Measurements from ENCODE around the gene E2F6.

Gene E2F6

GRCh38 chr2:11493282-11493681 is 27.3 kb upstream of the E2F6 start:
- Histone ChIP-seq H3K9me3 (ENCODE audit: insufficient read depth, low read length, severe bottlenecking) (no peaks in the 10 kb centered on the region), H3K4me2 (ENCODE audit: insufficient read depth, low read length) (no peak overlapping the region), H3K79me2 (ENCODE audit: insufficient read depth, low read length) (no peaks in the 10 kb centered on the region), H3K36me3 (ENCODE audit: insufficient read depth, low read length) (no peaks in the 10 kb centered on the region), H3K27ac (ENCODE audit: low read length) (no peak overlapping the region), H3K4me3 (ENCODE audit: low read depth in 1 of 2, low read length in 2 of 2) (no peak overlapping the region), H4K20me1 (ENCODE audit: insufficient read depth, low read length) (no peaks in the 10 kb centered on the region), H3K27me3 (ENCODE audit: insufficient read depth, low read length, poor library complexity) (no peaks in the 10 kb centered on the region), H2AFZ (ENCODE audit: low read depth, low read length) (no peak overlapping the region), H3K9ac (ENCODE audit: low read depth, low read length) (no peak overlapping the region), H3K4me1 (ENCODE audit: insufficient read depth, low read length) (no peaks in the 10 kb centered on the region)
- no peak for TF ChIP-seq CTCF (IDR thresholded peaks at IDR 0.05; ENCODE audit: borderline replicate concordance, extremely low read depth, low read length, poor library complexity, severe bottlenecking)
- no peak for TF ChIP-seq EZH2 (IDR thresholded peaks at IDR 0.05; ENCODE audit: borderline replicate concordance, low read depth, low read length, severe bottlenecking)
- ATAC-seq (ENCODE audit: insufficient read depth, low read depth) (no peak), DNase-seq (no peak)

GRCh38 chr2:11492720-11493119 is 26.8 kb upstream of the E2F6 start:
- Histone ChIP-seq H3K4me3 (ENCODE audit: low read depth in 1 of 2, low read length in 2 of 2) (no peak overlapping the region), H3K79me2 (ENCODE audit: insufficient read depth, low read length) (no peaks in the 10 kb centered on the region), H2AFZ (ENCODE audit: low read depth, low read length) (no peak overlapping the region), H3K4me2 (ENCODE audit: insufficient read depth, low read length) (no peak overlapping the region), H3K27me3 (ENCODE audit: insufficient read depth, low read length, poor library complexity) (no peaks in the 10 kb centered on the region), H3K27ac (ENCODE audit: low read length) (no peak overlapping the region), H3K9me3 (ENCODE audit: insufficient read depth, low read length, severe bottlenecking) (no peaks in the 10 kb centered on the region), H3K4me1 (ENCODE audit: insufficient read depth, low read length) (no peaks in the 10 kb centered on the region), H3K36me3 (ENCODE audit: insufficient read depth, low read length) (no peaks in the 10 kb centered on the region), H3K9ac (ENCODE audit: low read depth, low read length) (no peak overlapping the region), H4K20me1 (ENCODE audit: insufficient read depth, low read length) (no peaks in the 10 kb centered on the region)
- ATAC-seq (ENCODE audit: insufficient read depth, low read depth) (no peak), DNase-seq (no peak)
- TF ChIP-seq EZH2 (IDR thresholded peaks at IDR 0.05; ENCODE audit: borderline replicate concordance, low read depth, low read length, severe bottlenecking) = no peak
- TF ChIP-seq CTCF (IDR thresholded peaks at IDR 0.05; ENCODE audit: borderline replicate concordance, extremely low read depth, low read length, poor library complexity, severe bottlenecking) = no peak

GRCh38 chr2:11492244-11492643 is 26.3 kb upstream of the E2F6 start:
- H3K4me1 ChIP-seq (ENCODE audit: insufficient read depth, low read length) = no peaks in the 10 kb centered on the region
- no peak overlapping the region for H3K4me2 ChIP-seq (ENCODE audit: insufficient read depth, low read length)
- H3K79me2 ChIP-seq (ENCODE audit: insufficient read depth, low read length) = no peaks in the 10 kb centered on the region
- H4K20me1 ChIP-seq (ENCODE audit: insufficient read depth, low read length) = no peaks in the 10 kb centered on the region
- H3K9me3 ChIP-seq (ENCODE audit: insufficient read depth, low read length, severe bottlenecking) = no peaks in the 10 kb centered on the region
- no peaks in the 10 kb centered on the region for H3K27me3 ChIP-seq (ENCODE audit: insufficient read depth, low read length, poor library complexity)
- H2AFZ ChIP-seq (ENCODE audit: low read depth, low read length) = no peak overlapping the region
- TF ChIP-seq EZH2 (IDR thresholded peaks at IDR 0.05; ENCODE audit: borderline replicate concordance, low read depth, low read length, severe bottlenecking) (no peak), CTCF (IDR thresholded peaks at IDR 0.05; ENCODE audit: borderline replicate concordance, extremely low read depth, low read length, poor library complexity, severe bottlenecking) (no peak)
- H3K9ac ChIP-seq (ENCODE audit: low read depth, low read length) = no peak overlapping the region
- no peaks in the 10 kb centered on the region for H3K36me3 ChIP-seq (ENCODE audit: insufficient read depth, low read length)
- H3K27ac ChIP-seq (ENCODE audit: low read length) = no peak overlapping the region
- no peak for ATAC-seq (ENCODE audit: insufficient read depth, low read depth)
- H3K4me3 ChIP-seq (ENCODE audit: low read depth in 1 of 2, low read length in 2 of 2) = no peak overlapping the region
- DNase-seq = no peak

- Histone ChIP-seq H3K36me3 (ENCODE audit: insufficient read depth, low read length) (no peaks in the 10 kb centered on the region), H3K9ac (ENCODE audit: low read depth, low read length) (no peak overlapping the region), H3K27me3 (ENCODE audit: insufficient read depth, low read length, poor library complexity) (no peaks in the 10 kb centered on the region), H3K4me1 (ENCODE audit: insufficient read depth, low read length) (no peaks in the 10 kb centered on the region), H3K79me2 (ENCODE audit: insufficient read depth, low read length) (no peaks in the 10 kb centered on the region), H3K9me3 (ENCODE audit: insufficient read depth, low read length, severe bottlenecking) (no peaks in the 10 kb centered on the region), H3K4me3 (ENCODE audit: low read depth in 1 of 2, low read length in 2 of 2) (no peak overlapping the region), H2AFZ (ENCODE audit: low read depth, low read length) (no peak overlapping the region), H4K20me1 (ENCODE audit: insufficient read depth, low read length) (no peaks in the 10 kb centered on the region), H3K4me2 (ENCODE audit: insufficient read depth, low read length) (no peak overlapping the region), H3K27ac (ENCODE audit: low read length) (no peak overlapping the region)
- TF ChIP-seq EZH2 (IDR thresholded peaks at IDR 0.05; ENCODE audit: borderline replicate concordance, low read depth, low read length, severe bottlenecking) (no peak), CTCF (IDR thresholded peaks at IDR 0.05; ENCODE audit: borderline replicate concordance, extremely low read depth, low read length, poor library complexity, severe bottlenecking) (no peak)
- ATAC-seq (ENCODE audit: insufficient read depth, low read depth) = no peak
- DNase-seq = no peak
Measured at GRCh38 chr2:11491348-11491933, 25.5 kb upstream of the E2F6 start.

Measured in DND-41 (cell line).